H54 (cell line): ENCODE measurements around the gene MAU2.
"Not testable (repeated sequence)": the region's sequence is repeated elsewhere in the genome, so short reads cannot be mapped to it uniquely, and the experiment has no call there.

ENCODE experiments used
- DNase-seq: peaks from one replicate; pipeline ENCODE4 v3.0.0; 2011; ENCODE audit warnings: low spot score, mixed read lengths; ENCODE audit not compliant: insufficient read length
- FAIRE-seq: peaks from 3 replicates; lab custom pipeline; 2011; peaks lifted over from hg19 to GRCh38; lab: Jason Lieb, UNC
- POLR2A ChIP-seq: IDR thresholded peaks from 2 replicates; pipeline ENCODE4 v1.6.1; 2011; ENCODE audit warnings: low read depth, mild to moderate bottlenecking, low read length

Gene MAU2

GRCh38 chr19:19388568-19389555, 68.2 kb downstream of the MAU2 start:
- FAIRE-seq = no peak

GRCh38 chr19:19389683-19390082, 69.1 kb downstream of the MAU2 start:
- FAIRE-seq = not testable (repeated sequence)

More at GRCh38 chr19:19388568-19389555, 68.2 kb downstream of the MAU2 start:
- TF ChIP-seq POLR2A = no peak
- DNase-seq = no peak

DNA sequence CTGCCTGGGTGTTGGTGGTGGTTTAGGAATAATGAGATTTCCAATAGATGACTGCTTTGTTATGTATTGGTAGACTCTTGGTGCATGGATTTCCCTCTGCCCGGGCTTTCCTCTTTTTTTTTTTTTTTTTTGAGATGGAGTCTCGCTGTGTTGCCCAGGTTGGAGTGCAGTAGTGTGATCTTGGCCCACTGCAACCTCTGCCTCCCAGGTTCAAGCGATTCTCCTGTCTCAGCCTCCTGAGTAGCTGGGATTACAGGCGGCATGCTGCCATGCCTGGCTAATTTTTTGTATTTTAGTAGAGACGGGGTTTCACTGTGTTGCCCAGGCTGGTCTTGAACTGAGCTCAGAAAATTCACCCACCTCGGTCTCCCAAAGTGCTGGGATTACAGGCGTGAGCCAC, 73.7 kb downstream of the MAU2 start:
- not testable (repeated sequence) for DNase-seq, FAIRE-seq

More at GRCh38 chr19:19389683-19390082, 69.1 kb downstream of the MAU2 start:
- DNase-seq = not testable (repeated sequence)

DNA sequence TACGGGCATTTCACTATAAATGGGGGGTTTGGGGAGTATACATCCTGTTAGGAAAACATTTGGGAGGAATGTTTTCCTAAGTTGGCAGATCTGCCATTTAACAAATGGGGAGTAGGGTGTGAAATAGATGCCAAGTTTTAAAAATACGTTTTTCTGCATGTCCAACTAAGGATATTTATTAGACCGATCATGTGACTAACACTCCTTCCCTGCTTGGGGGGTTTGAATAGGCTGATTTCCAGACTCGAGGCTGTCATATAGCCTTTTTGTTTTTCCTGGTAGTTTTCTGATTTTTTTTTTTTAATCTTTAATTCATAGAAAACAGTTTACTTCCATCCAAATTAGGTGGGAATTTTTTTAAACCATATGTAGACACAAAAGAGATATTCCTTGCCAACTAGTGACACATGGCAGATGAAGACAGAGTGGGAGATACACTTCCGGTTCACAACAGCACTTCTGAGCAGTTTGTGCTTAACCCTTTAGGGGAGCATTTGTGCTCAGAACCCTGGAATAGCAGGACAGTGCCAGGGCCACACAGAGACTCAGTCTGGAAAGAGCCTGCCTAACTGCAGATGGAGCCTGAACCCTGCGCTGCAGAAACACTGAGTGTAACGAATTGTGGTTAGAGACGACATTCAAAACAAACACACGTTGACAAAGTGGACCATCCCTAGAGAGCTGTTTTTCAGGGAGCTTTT, 79.3 kb downstream of the MAU2 start:
- FAIRE-seq (no peak), DNase-seq (no peak)
- TF ChIP-seq POLR2A = no peak

GRCh38 chr19:19402656-19403372, 82.2 kb downstream of the MAU2 start:
- FAIRE-seq (no peak), DNase-seq (no peak)
- no peak for TF ChIP-seq POLR2A

DNA sequence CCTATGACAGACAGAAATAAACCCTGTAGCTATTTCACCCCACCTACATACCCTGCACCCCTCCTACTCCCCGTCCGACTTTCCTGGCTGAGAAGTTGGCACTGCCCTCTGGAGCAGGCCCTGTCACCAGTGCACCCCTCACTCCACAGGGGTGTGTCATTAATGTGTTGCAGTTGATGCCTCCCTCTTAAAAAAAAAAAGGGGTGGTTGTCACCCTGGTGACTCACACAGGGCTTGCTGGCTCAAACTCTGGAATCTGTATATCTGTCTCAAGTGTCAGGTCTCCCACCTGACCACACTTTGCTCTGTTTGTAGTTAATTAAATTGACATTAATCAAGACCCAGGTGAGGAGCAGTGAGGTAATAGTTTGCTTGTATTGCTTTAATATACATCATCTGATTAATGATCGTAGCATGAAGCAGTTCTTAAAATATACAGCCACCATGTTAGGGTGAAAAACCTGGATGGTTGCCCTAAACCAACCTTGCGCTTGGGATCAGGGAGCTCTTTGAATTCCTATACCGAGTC, 82.8 kb downstream of the MAU2 start:
- FAIRE-seq (peak; percentile 65), DNase-seq (peak; percentile 65)
- TF ChIP-seq POLR2A = no peak

DNA sequence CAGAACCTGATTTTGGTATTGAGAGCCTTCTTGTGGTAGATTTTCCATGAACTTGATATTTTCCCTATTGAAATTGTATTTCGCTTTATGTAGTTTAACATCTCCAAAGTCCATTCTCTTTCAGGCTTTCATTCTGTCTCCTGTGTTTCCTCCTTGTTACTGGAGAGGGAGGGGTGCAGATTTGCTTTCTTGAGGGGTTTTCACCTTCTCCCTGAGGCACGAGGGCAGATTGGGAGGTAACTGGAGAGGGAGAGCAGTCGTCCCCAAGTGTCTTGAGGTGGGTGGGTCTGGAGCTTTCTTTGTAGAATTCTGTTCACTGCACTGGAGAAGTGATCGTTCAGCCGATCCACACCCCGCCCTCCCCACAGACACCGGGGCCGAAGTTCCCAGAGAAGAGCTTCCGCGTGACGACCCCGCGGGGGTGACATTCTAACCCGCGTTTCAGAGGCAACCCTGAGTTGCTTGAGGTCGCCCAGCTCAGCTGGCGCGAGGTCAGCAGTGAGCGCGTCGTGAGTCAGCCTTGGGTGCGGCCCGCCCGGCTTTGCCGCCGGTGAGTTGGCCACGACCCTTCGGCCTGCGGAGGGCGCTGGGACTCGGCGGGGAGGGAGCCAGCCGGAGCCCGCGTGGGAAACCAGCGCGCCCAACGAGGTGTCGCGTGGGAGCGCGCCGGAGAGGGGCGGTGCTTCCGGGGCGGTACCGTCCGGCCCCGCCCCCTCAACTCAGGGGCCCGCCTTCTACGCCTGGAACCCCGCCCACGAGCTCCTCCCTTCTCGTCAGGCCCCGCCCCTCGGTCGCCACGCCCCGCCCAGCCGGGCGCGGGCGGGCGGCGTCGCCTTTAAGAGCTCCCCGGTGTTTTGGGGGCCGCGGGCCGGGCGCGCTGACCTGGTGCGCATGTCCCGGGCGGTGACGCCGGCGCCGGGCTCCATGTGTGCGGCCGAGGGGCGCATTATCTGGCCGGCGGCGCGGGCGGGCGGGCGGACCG, 84.5 kb downstream of the MAU2 start, which contains the start of gene GATAD2A:
TSS of gene GATAD2A (plus strand) at position 797 of the 982 bp plus-strand sequence. CDS start 59,671 bp downstream, outside the sequence.
- peak; percentile 54 for TF ChIP-seq POLR2A
- DNase-seq (peak; percentile 88), FAIRE-seq (peak; percentile 72)

- TF ChIP-seq POLR2A = no peak
- no peak for FAIRE-seq
- no peak for DNase-seq
Measured at GRCh38 chr19:19405971-19406877, 85.6 kb downstream of the MAU2 start.

DNA sequence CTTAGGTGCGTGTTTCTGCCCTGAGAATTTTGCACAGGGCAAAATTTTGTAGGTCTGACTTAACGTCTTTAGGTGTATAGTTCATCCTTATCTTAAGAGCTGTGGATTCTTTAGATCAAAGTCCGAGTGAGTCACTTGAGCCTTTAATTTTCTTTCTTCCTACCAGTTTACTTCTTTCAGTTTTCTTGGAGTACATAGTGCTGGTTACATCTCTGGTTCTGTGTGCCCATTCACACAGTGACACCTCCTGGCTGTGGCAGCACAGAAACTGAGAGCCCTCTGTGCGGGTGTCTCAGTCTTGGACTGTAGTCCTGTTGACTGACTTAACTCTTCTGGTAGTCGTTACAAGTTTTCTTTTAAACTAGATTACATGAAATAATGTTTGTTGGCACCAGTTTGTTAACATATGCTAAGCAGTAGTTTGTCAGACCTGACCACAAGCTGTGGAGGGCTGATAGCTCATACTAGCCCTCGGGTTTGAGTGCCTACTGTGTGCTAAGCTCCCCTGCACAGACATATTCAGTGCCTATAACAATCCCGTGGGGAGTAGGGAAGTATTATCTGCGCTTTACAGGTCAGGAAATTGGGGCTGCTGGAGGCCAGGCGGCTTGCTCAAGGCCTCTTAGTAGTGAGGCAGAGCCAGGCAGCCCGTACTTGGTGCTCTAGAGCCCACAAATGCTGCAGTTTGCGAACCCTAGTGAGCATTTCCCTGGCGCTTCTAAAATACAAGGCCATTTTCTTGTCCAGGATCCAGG, 86.4 kb downstream of the MAU2 start:
- no peak for DNase-seq
- TF ChIP-seq POLR2A = no peak
- FAIRE-seq = no peak

GRCh38 chr19:19407633-19407930, 87.0 kb downstream of the MAU2 start:
- no peak for TF ChIP-seq POLR2A
- DNase-seq (no peak), FAIRE-seq (no peak)
